Fibroblast of the aortic adventitia (primary cell): Measurements from ENCODE around the gene HRK. TPM values are rescaled to one million over a fixed set of nuclear protein-coding genes. Genes with fewer than 3 reads are reported as not detected.

Experiments
- DNase-seq: peaks from one replicate; pipeline ENCODE4 v3.0.0-alpha.2; 2010; ENCODE audit warnings: low read depth
- H3K4me3 ChIP-seq: 2 replicates; pipeline ENCODE4 v1.5.1; 2011; ENCODE audit warnings: low read depth, mild to moderate bottlenecking, control low read depth, low read length, moderate library complexity
- CTCF ChIP-seq: IDR thresholded peaks from 2 replicates; pipeline ENCODE4 v1.5.1; 2011; ENCODE audit warnings: mild to moderate bottlenecking, low read length, control low read depth, inconsistent platforms; ENCODE audit not compliant: insufficient read depth
- total RNA-seq: library from RNA; depleted of rRNA; stranded (reverse); fragments of >200 nt; gene quantifications from 2 replicates; pipeline ENCODE4 v1.2.3, GENCODE V29; 2012; ENCODE audit warnings: low replicate concordance

Gene HRK
- total RNA-seq, 1 donor = not detected

DNA sequence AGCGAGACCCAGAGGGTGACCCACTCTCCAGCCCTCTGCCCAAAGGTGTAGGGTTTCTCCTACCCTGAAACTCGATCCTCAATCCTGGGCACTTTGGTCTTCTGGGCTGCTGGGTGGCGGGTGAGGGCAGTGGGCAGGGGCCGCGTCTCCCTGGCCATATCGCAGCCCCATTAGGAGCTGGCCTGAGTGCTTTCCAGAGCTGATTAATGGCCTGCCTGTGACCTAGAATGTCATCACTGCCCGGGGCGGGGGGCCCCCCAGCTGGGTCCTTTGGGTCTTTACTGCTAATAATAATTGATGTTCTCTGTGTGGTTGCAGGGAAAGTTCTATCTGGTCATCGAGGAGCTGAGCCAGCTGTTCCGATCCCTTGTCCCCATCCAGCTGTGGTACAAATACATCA lies 47.8 kb downstream of the HRK start:
- no peak overlapping the region for H3K4me3 ChIP-seq
- no peak for TF ChIP-seq CTCF
- DNase-seq = no peak

GRCh38 chr12:116832353-116832752 lies 48.9 kb downstream of the HRK start:
- no peak for TF ChIP-seq CTCF
- H3K4me3 ChIP-seq = no peak overlapping the region
- DNase-seq = no peak

- DNase-seq = no peak
- H3K4me3 ChIP-seq = no peak overlapping the region
- no peak for TF ChIP-seq CTCF
These were observed 53.8 kb downstream of the HRK start for GRCh38 chr12:116827432-116827831.

DNA sequence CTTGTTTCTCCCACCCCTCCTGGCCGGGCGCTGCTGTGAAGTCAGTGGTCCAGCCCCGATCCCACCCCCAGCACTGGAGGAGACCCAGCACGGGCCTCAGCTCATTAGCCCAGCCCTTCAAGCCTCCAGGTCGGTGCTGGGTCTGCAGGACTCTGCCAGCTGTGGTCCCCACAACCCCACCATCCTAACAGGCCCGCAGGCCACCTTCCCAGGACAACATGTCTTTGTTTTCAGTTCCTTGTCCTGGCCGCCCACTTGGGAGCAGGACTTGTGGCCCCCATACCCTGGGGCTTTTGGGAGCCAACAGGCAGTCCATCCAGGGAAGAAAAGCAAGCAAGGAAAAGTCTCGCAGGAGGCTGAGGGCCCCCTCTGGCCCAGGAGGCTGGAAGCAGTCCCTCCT lies 60.0 kb downstream of the HRK start:
- TF ChIP-seq CTCF = no peak
- no peak for DNase-seq
- no peak overlapping the region for H3K4me3 ChIP-seq

DNA sequence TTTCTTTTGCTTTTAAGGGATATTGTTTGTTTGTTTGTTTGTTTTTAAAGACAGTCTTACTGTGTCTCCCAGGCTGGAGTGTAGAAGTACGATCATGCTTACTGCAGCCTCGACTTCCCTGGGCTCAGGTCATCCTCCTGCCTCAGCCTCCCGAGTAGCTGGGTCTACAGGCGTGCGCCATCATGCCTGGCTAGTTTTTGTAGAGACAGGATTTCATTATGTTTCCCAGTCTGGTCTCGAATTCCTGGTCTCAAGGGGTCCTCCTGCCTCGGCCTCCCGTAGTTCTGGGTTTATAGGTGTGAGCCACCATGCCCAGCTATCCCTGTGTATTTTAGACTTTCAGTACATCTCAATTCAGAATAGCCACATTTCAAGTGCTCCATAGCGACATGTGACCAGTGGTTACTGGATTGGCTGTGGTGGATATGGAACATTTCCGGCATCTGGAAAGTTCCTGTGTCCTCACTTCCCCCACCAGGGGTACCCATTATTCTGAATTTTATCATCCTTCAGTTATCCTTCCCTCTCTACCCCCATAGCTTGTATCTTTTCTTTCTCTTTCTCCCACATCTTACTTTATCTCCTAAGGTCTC lies 61.1 kb downstream of the HRK start:
- no peak for TF ChIP-seq CTCF
- H3K4me3 ChIP-seq = no peak overlapping the region
- no peak for DNase-seq

DNA sequence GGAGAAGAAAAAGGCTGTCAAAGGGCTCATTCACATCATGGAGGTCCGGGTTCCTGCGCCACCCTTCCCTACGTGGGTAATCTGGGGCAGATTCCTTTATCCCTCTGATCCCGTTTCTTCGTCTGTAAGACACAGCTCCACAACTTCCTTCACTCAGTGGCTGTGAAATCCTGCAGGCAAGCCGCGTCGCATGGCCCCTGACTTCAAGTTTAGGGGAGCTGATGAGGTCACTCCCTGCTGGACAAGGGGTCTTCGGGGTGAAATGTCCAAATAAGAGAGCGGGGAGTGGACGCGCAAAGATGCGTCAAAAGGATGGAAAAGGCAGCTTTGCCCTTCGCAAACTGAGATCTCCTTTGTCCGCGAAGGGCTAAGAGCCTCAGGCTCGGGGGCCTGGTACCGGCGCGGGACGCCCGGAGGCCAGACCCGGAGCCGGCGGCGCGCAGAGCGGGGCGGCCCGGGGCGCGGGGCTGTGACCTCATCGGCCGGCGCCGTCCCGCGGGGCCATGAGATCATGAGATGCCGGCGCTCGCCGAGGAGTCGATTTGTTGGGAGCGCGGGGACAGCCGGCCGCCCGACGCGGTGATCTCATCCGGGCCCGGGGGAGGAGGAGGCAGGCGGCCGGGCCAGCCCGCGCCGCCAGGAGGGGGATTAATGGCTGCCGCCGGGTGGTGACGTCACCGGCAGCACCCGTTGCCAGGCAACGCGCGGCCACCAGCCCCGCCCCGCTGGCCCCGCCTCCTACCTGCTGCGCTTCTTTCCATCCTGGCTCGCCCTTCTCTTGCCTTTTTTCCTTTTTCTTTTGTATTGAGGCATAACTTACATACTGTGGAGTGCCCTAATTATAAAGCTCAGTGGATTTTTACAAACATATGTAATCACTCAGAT lies 62.1 kb downstream of the HRK start:
- TF ChIP-seq CTCF = no peak
- peak overlapping the region; percentile 97 for H3K4me3 ChIP-seq
- DNase-seq = peak; percentile 83
